ENCODE data around the gene TRAK2. TPM values are rescaled to one million over a fixed set of nuclear protein-coding genes. Genes with fewer than 3 reads are reported as not detected.

TRAK2 gene
- total and polyA plus RNA-seq, 2 of the 13 experiments (the other 11 are each of a cell fraction or from before 2014, with no cell fraction given), result 7.7 to 21.0 TPM

DNA sequence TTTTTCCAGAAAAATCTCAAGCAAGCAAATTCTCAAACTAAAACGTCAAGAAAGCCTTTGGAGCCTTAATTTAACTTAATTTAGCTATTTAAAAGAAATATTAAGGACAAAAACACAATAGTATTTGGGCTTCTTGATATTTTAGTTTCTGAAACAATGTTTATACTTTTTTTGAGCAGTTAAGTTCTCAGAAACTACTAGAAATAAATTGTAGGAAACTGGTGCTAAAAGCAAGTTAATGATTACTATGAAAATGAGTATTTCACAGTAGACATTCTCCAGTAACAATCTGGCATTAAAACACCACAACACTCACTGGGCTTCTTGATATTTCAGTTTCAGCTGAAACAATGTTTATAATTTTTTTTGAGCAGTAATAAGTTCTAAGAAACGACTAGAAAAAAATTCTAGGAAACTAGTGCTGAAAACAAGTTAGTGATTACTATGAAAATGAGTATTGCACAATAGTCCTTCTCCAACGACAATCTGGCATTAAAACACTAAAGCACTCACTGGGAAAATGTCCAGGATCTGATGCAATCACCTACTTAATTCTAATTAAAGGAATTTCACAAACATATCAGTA is 45.1 kb downstream of the TRAK2 start (continued):
- TF ChIP-seq ASH2L (IDR thresholded peaks at IDR 0.05; ENCODE audit: insufficient read length, low read depth, low read length) (peak; percentile 75), ZNF446 (CRISPR knock-in tag; IDR thresholded peaks at IDR 0.05) (no peak), SMC3 (IDR thresholded peaks at IDR 0.05; ENCODE audit: low read length) (peak; percentile 30; the same call in 1 of the 2 replicates), ZNF878 (CRISPR knock-in tag; IDR thresholded peaks at IDR 0.05) (no peak; the same call in 1 of the 2 replicates), THAP11 (CRISPR knock-in tag; IDR thresholded peaks at IDR 0.05) (peak; percentile 76), CBX1 (IDR thresholded peaks at IDR 0.05; ENCODE audit: low read depth) (no peak), ZEB1 (IDR thresholded peaks at IDR 0.05; ENCODE audit: insufficient replicate concordance, low read depth) (no peak), ZNF337 (CRISPR knock-in tag; IDR thresholded peaks at IDR 0.05; ENCODE audit: borderline replicate concordance, low read depth) (no peak), KAT7 (CRISPR knock-in tag; IDR thresholded peaks at IDR 0.05; ENCODE audit: borderline replicate concordance) (no peak), ZNF788 (CRISPR knock-in tag; IDR thresholded peaks at IDR 0.05; ENCODE audit: borderline replicate concordance) (no peak), GABPB1 (CRISPR knock-in tag; IDR thresholded peaks at IDR 0.05) (no peak), CREM (IDR thresholded peaks at IDR 0.05) (no peak), CREM (CRISPR knock-in tag; IDR thresholded peaks at IDR 0.05) (no peak)
- TF ChIP-seq, protein P1, sequence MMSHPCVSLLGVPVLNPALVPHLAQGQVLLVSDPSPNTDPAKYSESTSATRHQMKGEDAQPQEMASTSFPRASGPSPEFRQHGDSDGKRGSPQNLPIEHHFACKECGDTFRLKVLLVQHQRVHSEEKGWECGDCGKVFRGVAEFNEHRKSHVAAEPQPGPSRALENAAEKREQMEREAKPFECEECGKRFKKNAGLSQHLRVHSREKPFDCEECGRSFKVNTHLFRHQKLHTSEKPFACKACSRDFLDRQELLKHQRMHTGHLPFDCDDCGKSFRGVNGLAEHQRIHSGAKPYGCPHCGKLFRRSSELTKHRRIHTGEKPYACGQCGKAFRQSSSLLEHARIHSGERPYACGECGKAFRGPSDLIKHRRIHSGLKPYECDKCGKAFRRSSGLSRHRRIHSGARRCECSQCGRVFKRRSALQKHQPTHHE (CRISPR knock-in tag; IDR thresholded peaks at IDR 0.05; ENCODE audit: borderline replicate concordance), result no peak
- TF ChIP-seq, protein P2, sequence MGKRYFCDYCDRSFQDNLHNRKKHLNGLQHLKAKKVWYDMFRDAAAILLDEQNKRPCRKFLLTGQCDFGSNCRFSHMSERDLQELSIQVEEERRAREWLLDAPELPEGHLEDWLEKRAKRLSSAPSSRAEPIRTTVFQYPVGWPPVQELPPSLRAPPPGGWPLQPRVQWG (CRISPR knock-in tag; IDR thresholded peaks at IDR 0.05; ENCODE audit: borderline replicate concordance, low read depth), result no peak
- TF ChIP-seq, protein P3, sequence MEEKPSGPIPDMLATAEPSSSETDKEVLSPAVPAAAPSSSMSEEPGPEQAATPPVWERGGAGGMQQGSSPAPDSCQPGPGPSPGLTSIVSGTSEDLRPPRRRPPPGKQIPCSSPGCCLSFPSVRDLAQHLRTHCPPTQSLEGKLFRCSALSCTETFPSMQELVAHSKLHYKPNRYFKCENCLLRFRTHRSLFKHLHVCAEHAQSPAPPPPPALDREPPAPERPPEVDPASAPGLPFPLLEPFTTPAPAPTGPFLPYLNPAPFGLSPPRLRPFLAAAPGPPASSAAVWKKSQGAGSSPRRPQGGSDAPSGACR (CRISPR knock-in tag; IDR thresholded peaks at IDR 0.05), result no peak
- TF ChIP-seq, protein P4, sequence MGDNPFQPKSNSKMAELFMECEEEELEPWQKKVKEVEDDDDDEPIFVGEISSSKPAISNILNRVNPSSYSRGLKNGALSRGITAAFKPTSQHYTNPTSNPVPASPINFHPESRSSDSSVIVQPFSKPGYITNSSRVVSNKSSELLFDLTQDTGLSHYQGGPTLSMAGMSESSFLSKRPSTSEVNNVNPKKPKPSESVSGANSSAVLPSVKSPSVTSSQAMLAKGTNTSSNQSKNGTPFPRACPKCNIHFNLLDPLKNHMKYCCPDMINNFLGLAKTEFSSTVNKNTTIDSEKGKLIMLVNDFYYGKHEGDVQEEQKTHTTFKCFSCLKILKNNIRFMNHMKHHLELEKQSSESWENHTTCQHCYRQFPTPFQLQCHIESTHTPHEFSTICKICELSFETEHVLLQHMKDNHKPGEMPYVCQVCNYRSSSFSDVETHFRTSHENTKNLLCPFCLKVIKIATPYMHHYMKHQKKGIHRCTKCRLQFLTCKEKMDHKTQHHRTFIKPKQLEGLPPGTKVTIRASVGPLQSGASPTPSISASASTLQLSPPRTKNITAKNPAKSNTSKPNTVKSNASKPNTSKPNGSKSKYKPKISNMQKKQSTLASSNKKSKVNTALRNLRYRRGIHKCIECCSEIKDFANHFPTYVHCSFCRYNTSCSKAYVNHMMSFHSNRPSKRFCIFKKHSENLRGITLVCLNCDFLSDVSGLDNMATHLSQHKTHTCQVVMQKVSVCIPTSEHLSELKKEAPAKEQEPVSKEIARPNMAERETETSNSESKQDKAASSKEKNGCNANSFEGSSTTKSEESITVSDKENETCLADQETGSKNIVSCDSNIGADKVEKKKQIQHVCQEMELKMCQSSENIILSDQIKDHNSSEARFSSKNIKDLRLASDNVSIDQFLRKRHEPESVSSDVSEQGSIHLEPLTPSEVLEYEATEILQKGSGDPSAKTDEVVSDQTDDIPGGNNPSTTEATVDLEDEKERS (CRISPR knock-in tag; IDR thresholded peaks at IDR 0.05), result no peak

Data from HepG2 (cell line).